HCT116 (cell line): Measurements from ENCODE around the gene EPHB2. TPM values are rescaled to one million over a fixed set of nuclear protein-coding genes. Genes with fewer than 3 reads are reported as not detected.

Experiments
- ATAC-seq: fragments of 200-7000 bp; cut with Tn5 transposase; 2 replicates; pipeline ENCODE4 v1.9.1; 2020; ENCODE audit warnings: mild to moderate bottlenecking, moderate library complexity
- BruUV-seq: library from RNA; stranded (reverse); fragments of 400-500 nt; replicated peaks from 2 replicates; lab custom pipeline; 2021; lab: Mats Ljungman, UMichigan
- CTCF ChIA-PET: fragments of 300-600 bp; sonication (Branson Sonifier 250); formaldehyde crosslinking; loops from one replicate; lab custom pipeline; 2021; ENCODE audit warnings: antibody characterized with exemption; lab: Charles Lee
- POLR2A ChIA-PET: fragments of 300-600, 350-600 bp; sonication (Branson Sonifier 250); formaldehyde crosslinking; loops from one replicate; lab custom pipeline; 2021; ENCODE audit warnings: antibody characterized with exemption; lab: Charles Lee
- RAD21 ChIA-PET, 2 experiments: fragments of 300-600 bp; sonication (Branson Sonifier 250); formaldehyde crosslinking; loops; one replicate each; lab custom pipeline; 2023; ENCODE audit warnings: low total read pairs in 2 of 2; ENCODE audit not compliant: uncharacterized antibody in 2 of 2, unreplicated experiment in 2 of 2, low non-redundant PET in 1 of 2; lab: Charles Lee
- DNase-seq: peaks from one replicate; pipeline ENCODE4 v3.0.0-alpha.2; 2010; ENCODE audit warnings: low read depth, low spot score
- H2AFZ ChIP-seq: fragments of 200-600 bp; shearing (Covaris generic), sonication (generic); 2 replicates; pipeline ENCODE4 v1.6.1; 2017; ENCODE audit warnings: low read depth, mixed run types, mixed read lengths, antibody characterized with exemption, low read length; ENCODE audit not compliant: poor library complexity, severe bottlenecking
- H3K27ac ChIP-seq: 2 replicates; pipeline ENCODE4 v1.5.1; 2012; ENCODE audit warnings: low read depth, low read length
- H3K27me3 ChIP-seq: fragments of 200-600 bp; sonication (generic); 2 replicates; pipeline ENCODE4 v1.6.1; 2016; ENCODE audit warnings: mixed run types, low read length, mixed read lengths; ENCODE audit not compliant: insufficient read depth
- H3K36me3 ChIP-seq, 2 experiments: fragments of 200-500 bp in 1 of 2; fragments of 200-600 bp in 1 of 2; sonication (Bioruptor generic) in 1 of 2; sonication (generic) in 1 of 2; 2 replicates each; pipeline versions ENCODE4 v1.5.1 to v1.6.1; 2014 to 2016; ENCODE audit warnings: low read length in 2 of 2, inconsistent platforms in 1 of 2, mixed read lengths in 1 of 2, mixed run types in 1 of 2; ENCODE audit not compliant: insufficient read depth in 2 of 2, control insufficient read depth in 1 of 2
- H3K4me1 ChIP-seq, 2 experiments: fragments of 200-600 bp in 1 of 2; sonication (generic) in 1 of 2; 2 replicates each; pipeline versions ENCODE4 v1.5.1 to v1.6.1; 2012 to 2017; ENCODE audit warnings: low read length in 2 of 2, inconsistent platforms in 1 of 2, mild to moderate bottlenecking in 1 of 2, mixed read lengths in 1 of 2, mixed run types in 1 of 2, moderate library complexity in 1 of 2; ENCODE audit not compliant: insufficient read depth in 2 of 2, control insufficient read depth in 1 of 2
- H3K4me2 ChIP-seq: fragments of 200-600 bp; sonication (generic); 2 replicates; pipeline ENCODE4 v1.6.1; 2017; ENCODE audit warnings: mixed run types, low read length, mixed read lengths
- H3K4me3 ChIP-seq, 2 experiments: fragments of 200-600 bp in 1 of 2; sonication (generic) in 1 of 2; replicated peaks in 1 of 2; 2 replicates each; pipeline ENCODE4 v1.5.1; 2011 to 2016; ENCODE audit warnings: low read length in 2 of 2, control low read depth in 1 of 2, low read depth in 1 of 2, mild to moderate bottlenecking in 1 of 2, mixed read lengths in 1 of 2, mixed run types in 1 of 2
- H3K79me2 ChIP-seq: fragments of 200-600 bp; sonication (generic); 2 replicates; pipeline ENCODE4 v1.6.1; 2017; ENCODE audit warnings: mild to moderate bottlenecking, mixed run types, low read length, moderate library complexity, mixed read lengths; ENCODE audit not compliant: insufficient read depth
- H3K9ac ChIP-seq: fragments of 200-600 bp; sonication (generic); 2 replicates; pipeline ENCODE4 v1.6.1; 2016; ENCODE audit warnings: low read length, mixed read lengths
- H3K9me2 ChIP-seq: fragments of 200-600 bp; sonication (generic), shearing (Covaris generic); 2 replicates; pipeline ENCODE4 v1.6.1; 2017; ENCODE audit warnings: mixed run types, mild to moderate bottlenecking, moderate library complexity; ENCODE audit not compliant: insufficient read depth
- H3K9me3 ChIP-seq, 2 experiments: fragments of 200-500 bp in 1 of 2; fragments of 200-600 bp in 1 of 2; sonication (Bioruptor generic) in 1 of 2; sonication (generic) in 1 of 2; 2 replicates each; pipeline ENCODE4 v1.6.1; 2014 to 2017; ENCODE audit warnings: low read length in 2 of 2, mixed read lengths in 2 of 2, inconsistent platforms in 1 of 2, low read depth in 1 of 2, mild to moderate bottlenecking in 1 of 2, mixed run types in 1 of 2, moderate library complexity in 1 of 2; ENCODE audit not compliant: control insufficient read depth in 1 of 2, insufficient read depth in 1 of 2
- H4K20me1 ChIP-seq: fragments of 200-600 bp; sonication (generic), shearing (Covaris generic); 2 replicates; pipeline ENCODE4 v1.6.1; 2017; ENCODE audit warnings: mixed run types, mild to moderate bottlenecking, moderate library complexity; ENCODE audit not compliant: insufficient read depth
- EGR1 ChIP-seq: IDR thresholded peaks from 2 replicates; pipeline ENCODE4 v1.6.1; 2012; ENCODE audit warnings: low read depth
- EZH2phosphoT487 ChIP-seq: fragments of 200-600 bp; IDR thresholded peaks from 2 replicates; pipeline ENCODE4 v1.6.1; 2018; ENCODE audit warnings: antibody characterized with exemption, borderline replicate concordance
- FOSL1 ChIP-seq: IDR thresholded peaks from 2 replicates; pipeline ENCODE4 v1.6.1; 2012; ENCODE audit warnings: low read depth
- MAX ChIP-seq: IDR thresholded peaks from 2 replicates; pipeline ENCODE4 v1.6.1; 2012
- RAD21 ChIP-seq: IDR thresholded peaks from 2 replicates; pipeline ENCODE4 v1.6.1; 2012; ENCODE audit warnings: low read depth, mild to moderate bottlenecking
- SIN3A ChIP-seq: IDR thresholded peaks from 2 replicates; pipeline ENCODE4 v1.6.1; 2012; ENCODE audit warnings: low read depth
- ZFX ChIP-seq: fragments of 450-650 bp; IDR thresholded peaks from 2 replicates; pipeline ENCODE4 v1.6.1; 2017
- intact Hi-C: fragments of 100-400 bp; cut with micrococcal nuclease; formaldehyde crosslinking; loops from 2 replicates; pipeline ENCODE4 v1.10.0; 2022
- total RNA-seq: library from RNA; stranded (reverse); gene quantifications from one replicate; pipeline ENCODE4 v1.2.1, GENCODE V29; 2021; ENCODE audit not compliant: unreplicated experiment
- TF ChIP-seq, protein P1 (sequence below): IDR thresholded peaks from 2 replicates; pipeline ENCODE4 v1.6.1; 2011; ENCODE audit warnings: mild to moderate bottlenecking, low read length, moderate library complexity; ENCODE audit not compliant: insufficient replicate concordance; ENCODE audit errors: extremely low read depth
- TF ChIP-seq, protein P2 (sequence below): IDR thresholded peaks from 2 replicates; pipeline ENCODE4 v1.6.1; 2012

EPHB2 gene
- total RNA-seq, 1 experiment from 2014 or later = 19.5 TPM

DNA sequence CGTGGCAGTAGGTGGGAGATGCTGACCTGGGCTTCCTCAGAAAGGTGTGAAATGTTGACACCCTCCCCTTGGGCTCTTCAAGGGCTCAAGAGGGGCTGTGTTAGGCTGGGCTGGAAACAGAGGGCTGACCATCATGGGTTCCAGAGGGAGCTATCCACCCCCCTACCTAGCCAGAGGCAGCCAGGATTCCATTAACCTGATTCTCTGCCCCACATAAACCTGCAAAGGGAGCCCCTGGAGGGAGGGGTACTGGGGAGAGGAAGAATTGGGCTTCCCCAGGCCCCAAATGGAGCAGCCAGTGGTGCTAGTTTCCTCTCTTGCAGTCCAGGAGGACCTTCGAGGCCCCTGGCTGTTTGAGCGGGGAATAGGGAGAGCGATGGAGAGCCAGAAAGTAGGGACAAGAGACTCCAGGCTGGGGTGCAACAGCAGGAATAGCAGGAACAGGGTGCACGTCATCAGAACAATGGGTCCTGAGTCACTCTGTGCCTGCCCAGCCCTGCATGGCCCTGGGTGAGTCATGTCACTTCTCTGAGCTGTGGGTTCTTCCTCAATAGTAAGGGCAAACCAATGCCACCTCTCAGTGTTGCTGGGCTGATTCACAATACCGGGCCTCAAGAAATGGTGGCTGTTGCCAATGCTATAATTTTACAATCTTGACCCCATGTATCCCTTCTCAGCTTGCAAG lies 121.2 kb downstream of the EPHB2 start (continued):
- peak; percentile 38; the same call in 1 of the 2 replicates for TF ChIP-seq RAD21
- TF ChIP-seq EGR1 = no peak
- TF ChIP-seq, protein P1, sequence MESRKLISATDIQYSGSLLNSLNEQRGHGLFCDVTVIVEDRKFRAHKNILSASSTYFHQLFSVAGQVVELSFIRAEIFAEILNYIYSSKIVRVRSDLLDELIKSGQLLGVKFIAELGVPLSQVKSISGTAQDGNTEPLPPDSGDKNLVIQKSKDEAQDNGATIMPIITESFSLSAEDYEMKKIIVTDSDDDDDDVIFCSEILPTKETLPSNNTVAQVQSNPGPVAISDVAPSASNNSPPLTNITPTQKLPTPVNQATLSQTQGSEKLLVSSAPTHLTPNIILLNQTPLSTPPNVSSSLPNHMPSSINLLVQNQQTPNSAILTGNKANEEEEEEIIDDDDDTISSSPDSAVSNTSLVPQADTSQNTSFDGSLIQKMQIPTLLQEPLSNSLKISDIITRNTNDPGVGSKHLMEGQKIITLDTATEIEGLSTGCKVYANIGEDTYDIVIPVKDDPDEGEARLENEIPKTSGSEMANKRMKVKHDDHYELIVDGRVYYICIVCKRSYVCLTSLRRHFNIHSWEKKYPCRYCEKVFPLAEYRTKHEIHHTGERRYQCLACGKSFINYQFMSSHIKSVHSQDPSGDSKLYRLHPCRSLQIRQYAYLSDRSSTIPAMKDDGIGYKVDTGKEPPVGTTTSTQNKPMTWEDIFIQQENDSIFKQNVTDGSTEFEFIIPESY = no peak
- peak; percentile 96 for TF ChIP-seq FOSL1
- TF ChIP-seq SIN3A = no peak
- no peak for TF ChIP-seq EZH2phosphoT487
- TF ChIP-seq MAX = peak; percentile 63
- no peak for TF ChIP-seq ZFX
- TF ChIP-seq, protein P2, sequence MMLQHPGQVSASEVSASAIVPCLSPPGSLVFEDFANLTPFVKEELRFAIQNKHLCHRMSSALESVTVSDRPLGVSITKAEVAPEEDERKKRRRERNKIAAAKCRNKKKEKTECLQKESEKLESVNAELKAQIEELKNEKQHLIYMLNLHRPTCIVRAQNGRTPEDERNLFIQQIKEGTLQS = no peak

GRCh38 chr1:22832414-22832786 lies 121.8 kb downstream of the EPHB2 start:
- Histone ChIP-seq H3K27me3 (no peaks in the 10 kb centered on the region), H3K4me1 (peaks cover 55 to 73% of the 10 kb centered on the region in 2 experiments), H3K36me3 (no peaks in the 10 kb centered on the region), H3K4me2 (peak overlapping the region; percentile 76), H3K27ac (peak overlapping the region; percentile 93), H3K9ac (peak overlapping the region; percentile 67), H4K20me1 (no peaks in the 10 kb centered on the region), H2AFZ (peak overlapping the region; percentile 47), H3K9me2 (no peaks in the 10 kb centered on the region), H3K4me3 (peak overlapping the region in 1 of 2 experiments; percentile 45; a peak in 3 of 4 replicates), H3K79me2 (no peaks in the 10 kb centered on the region), H3K9me3 (no peaks in the 10 kb centered on the region)
- TF ChIP-seq MAX (peak; percentile 0; the same call in 1 of the 2 replicates), RAD21 (no peak)
- ChIA-PET POLR2A (no interaction called here), RAD21 (no interaction called here), CTCF (interaction anchor here (1.0 kb wide), 1 partner anchor 128 kb away, joined by 3 read pairs; no protein-coding TSS in a partner anchor)
- BruUV-seq = TSS peak; percentile 84
- intact Hi-C loops = no loop called here
- ATAC-seq (peak; percentile 73), DNase-seq (peak; percentile 80)
